Ovary (tissue), 9 donors: ENCODE data around the gene RUSC1. TPM values are rescaled to one million over a fixed set of nuclear protein-coding genes. Genes with fewer than 3 reads are reported as not detected.

Experiments used
- DNase-seq, 5 donors: peaks; one replicate each; pipeline ENCODE4 v3.0.0-alpha.2; 2019 to 2020
- H3K27ac ChIP-seq, 2 donors: fragments of 200-600 bp; one replicate each; pipeline versions ENCODE4 v1.5.1 to v1.8.0; 2019 to 2022
- H3K27me3 ChIP-seq: fragments of 200-600 bp; one replicate; pipeline ENCODE4 v1.8.0; 2022
- H3K36me3 ChIP-seq: fragments of 200-600 bp; sonication (generic); one replicate; pipeline ENCODE4 v1.5.1; 2019
- H3K4me1 ChIP-seq: one replicate; pipeline ENCODE4 v1.8.1; 2013; ENCODE audit warnings: mild to moderate bottlenecking, moderate library complexity; ENCODE audit not compliant: insufficient read depth
- H3K4me3 ChIP-seq: fragments of 200-600 bp; sonication (generic); one replicate; pipeline ENCODE4 v1.5.1; 2017
- H3K9me3 ChIP-seq, 2 donors: fragments of 200-600 bp in 1 of 2; sonication (generic) in 1 of 2; one replicate each; pipeline versions ENCODE4 v1.5.1 to v1.8.1; 2013 to 2019; ENCODE audit warnings: mild to moderate bottlenecking in 1 of 2, moderate library complexity in 1 of 2
- CTCF ChIP-seq, 3 donors: fragments of 450-650 bp in 2 of 3; fragments of 200-600 bp in 1 of 3; IDR thresholded peaks; one replicate each; pipeline versions ENCODE4 v1.5.1 to v1.8.0; 2016 to 2022; ENCODE audit warnings: antibody characterized with exemption in 3 of 3, mild to moderate bottlenecking in 1 of 3
- EP300 ChIP-seq: sonication (generic); formaldehyde crosslinking; IDR thresholded peaks from one replicate; pipeline ENCODE4 v1.6.1; 2017; ENCODE audit warnings: antibody characterized with exemption
- POLR2A ChIP-seq: fragments of 450-650 bp; IDR thresholded peaks from one replicate; pipeline ENCODE4 v1.6.1; 2017; ENCODE audit warnings: antibody characterized with exemption, mild to moderate bottlenecking, moderate library complexity
- WGBS, 3 donors: extraction: QIAGEN DNeasy Blood & Tissue Kit in 1 of 3; methylation state at CpG; one replicate each; pipeline versions ENCODE4 v1.1.5 to v1.1.7; 2013 to 2017; 5-methylcytosine and 5-hydroxymethylcytosine counted together
- intact Hi-C, 4 donors: fragments of 100-400 bp; cut with DNase I; formaldehyde crosslinking; loops; one replicate each; pipeline versions ENCODE4 v1.11.0 to v1.15.1; 2022 to 2023
- polyA plus RNA-seq, 2 donors: library from polyadenylated mRNA; stranded (reverse); fragments of 200-250 nt in 1 of 2; fragments of 350-450 nt in 1 of 2; fragmentation: Illumina TruSeq in 1 of 2; extraction: RNeasy Lipid Tissue Mini Kit (QIAGEN cat#74804) in 1 of 2; gene quantifications; one replicate each; pipeline ENCODE4 v1.2.3, GENCODE V29; 2013 to 2014
- total RNA-seq, 7 donors: library from RNA; depleted of rRNA in 2 of 7; stranded (reverse); fragments of >200 nt in 2 of 7; fragmentation: NEBNext Ultra II Directional in 3 of 7; extraction: Animal tissue kit (Norgen Biotek cat#: 25700) in 3 of 7; gene quantifications; one replicate each; pipeline versions ENCODE4 v1.1.0 to v1.2.4, GENCODE V29; 2016 to 2023
- donor health status: DM: no; HTN: no; CAD: no; lungs with moderate emphysema.
- donor health status: DM: no; HTN: no; CAD: no.
- donor health status: Bipolar disorder and iron deficiency.
- donor health status: DM: yes; HTN: yes; CAD: no.
- donor health status: DM: no; HTN: no; CAD: no.
- donor health status: DM: yes; HTN: yes; CAD: no.

The RUSC1 gene
- total and polyA plus RNA-seq, 9 donors: 13.5 to 55.6 (median 27.6) TPM

- Histone ChIP-seq H3K36me3 (no peaks in the 10 kb centered on the region), H3K27me3 (no peaks in the 10 kb centered on the region), H3K4me3 (no peak overlapping the region), H3K9me3 (no peaks in the 10 kb centered on the region), H3K27ac (no peak overlapping the region), H3K4me1 (peaks cover 5% of the 10 kb centered on the region)
- WGBS, 3 donors: 50 to 67% (median 59%) methylated on average over 7 of the region's 7 CpGs
- DNase-seq: no peak
- intact Hi-C loops: no loop called here
- TF ChIP-seq EP300 (no peak), POLR2A (no peak), CTCF (IDR thresholded peaks at IDR 0.05) (no peak)
Measured at GRCh38 chr1:155305881-155306391, 14.8 kb upstream of the RUSC1 start.

- H3K4me1 ChIP-seq: peaks cover 5% of the 10 kb centered on the region
- H3K9me3 ChIP-seq: no peaks in the 10 kb centered on the region
- DNase-seq: no peak
- WGBS, 3 donors: 35 to 46% (median 44%) methylated on average over 6 of the region's 6 CpGs
- intact Hi-C loops: no loop called here
- TF ChIP-seq CTCF (IDR thresholded peaks at IDR 0.05) (no peak), EP300 (no peak), POLR2A (no peak)
- no peaks in the 10 kb centered on the region for H3K27me3 ChIP-seq
- no peak overlapping the region for H3K27ac ChIP-seq
- H3K36me3 ChIP-seq: no peaks in the 10 kb centered on the region
- no peak overlapping the region for H3K4me3 ChIP-seq
Measured at GRCh38 chr1:155307247-155307740, 13.4 kb upstream of the RUSC1 start.

- WGBS, 3 donors: 0 to 1% (median 1%) methylated on average over 47 to 51 of the region's 51 CpGs
- H3K36me3 ChIP-seq: no peaks in the 10 kb centered on the region
- peak; percentile 97 to 98 (median 98) for DNase-seq
- TF ChIP-seq EP300 (peak; percentile 36), CTCF (IDR thresholded peaks at IDR 0.05) (peak in 2 of 3 donors; percentile 47 to 68), POLR2A (peak; percentile 48)
- H3K4me1 ChIP-seq: peaks cover 5% of the 10 kb centered on the region
- H3K27ac ChIP-seq: peak within 1 kb of the TSS; percentile 54 to 84
- peak within 1 kb of the TSS; percentile 80 for H3K4me3 ChIP-seq
- H3K9me3 ChIP-seq: no peaks in the 10 kb centered on the region
- intact Hi-C loops: no loop called here
- no peaks in the 10 kb centered on the region for H3K27me3 ChIP-seq
Measured at GRCh38 chr1:155308493-155309422, 11.9 kb upstream of the RUSC1 start, which contains the start of gene FDPS. FDPS (plus strand) TSS chr1:155308866; CDS start chr1:155309790, 924 bp downstream.

GRCh38 chr1:155309423-155310021 is 11.2 kb upstream of the RUSC1 start:
- intact Hi-C loops: no loop called here
- no peaks in the 10 kb centered on the region for H3K27me3 ChIP-seq
- peak in 4 of 5 donors; percentile 40 to 68 (median 66) for DNase-seq

More at GRCh38 chr1:155309423-155310021, 11.2 kb upstream of the RUSC1 start:
- Histone ChIP-seq H3K4me1 (peaks cover 5% of the 10 kb centered on the region), H3K27ac (peak overlapping the region; percentile 54 to 69), H3K9me3 (no peaks in the 10 kb centered on the region), H3K4me3 (peak overlapping the region; percentile 80), H3K36me3 (no peaks in the 10 kb centered on the region)
- TF ChIP-seq EP300: no peak
- no peak for TF ChIP-seq CTCF (IDR thresholded peaks at IDR 0.05)
- TF ChIP-seq POLR2A: no peak
- WGBS, 3 donors: 10 to 19% (median 17%) methylated on average over 7 to 11 of the region's 11 CpGs
